Memory B cell (primary cell): Measurements from ENCODE around the gene PDE6A.

Experiments
- ATAC-seq: fragments of 150-1000 bp; cut with Tn5 transposase; 2 replicates; pipeline ENCODE4 v1.10.0; 2021; ENCODE audit warnings: low read depth, mild to moderate bottlenecking, moderate library complexity
- DNase-seq, 2 donors: peaks; one replicate each; pipeline ENCODE4 v3.0.0; 2022; ENCODE audit warnings: low spot score in 2 of 2
- H3K27ac Mint-ChIP-seq: one replicate; pipeline ENCODE4 v1.8.0; 2022; ENCODE audit warnings: mild to moderate bottlenecking, moderate library complexity, mixed read lengths
- H3K27me3 Mint-ChIP-seq: one replicate; pipeline ENCODE4 v1.8.0; 2022; ENCODE audit warnings: mixed read lengths
- H3K36me3 Mint-ChIP-seq: one replicate; pipeline ENCODE4 v1.8.0; 2022; ENCODE audit warnings: mild to moderate bottlenecking, mixed read lengths
- H3K4me1 Mint-ChIP-seq: one replicate; pipeline ENCODE4 v1.8.0; 2022; ENCODE audit warnings: mixed read lengths
- H3K4me3 Mint-ChIP-seq: one replicate; pipeline ENCODE4 v1.8.0; 2022; ENCODE audit warnings: mild to moderate bottlenecking, moderate library complexity, mixed read lengths
- H3K9me3 Mint-ChIP-seq: one replicate; pipeline ENCODE4 v1.8.0; 2022; ENCODE audit warnings: mixed read lengths

The PDE6A gene

GRCh38 chr5:149828161-149829011 is 116.2 kb downstream of the PDE6A start:
- DNase-seq = peak; percentile 79 to 83
- Mint-ChIP-seq H3K27me3 (no peaks in the 10 kb centered on the region), H3K27ac (peak overlapping the region; percentile 26), H3K36me3 (peaks cover 16% of the 10 kb centered on the region), H3K4me1 (peaks cover 8% of the 10 kb centered on the region), H3K4me3 (no peak overlapping the region), H3K9me3 (no peaks in the 10 kb centered on the region)
- peak; percentile 79 for ATAC-seq

- Mint-ChIP-seq H3K4me3 (no peak overlapping the region), H3K36me3 (peaks cover 14% of the 10 kb centered on the region), H3K9me3 (no peaks in the 10 kb centered on the region), H3K27ac (peak overlapping the region; percentile 82), H3K27me3 (no peaks in the 10 kb centered on the region), H3K4me1 (peaks cover 9% of the 10 kb centered on the region)
- DNase-seq = no peak
- no peak for ATAC-seq
Measured at GRCh38 chr5:149827546-149827945, 117.0 kb downstream of the PDE6A start.

GRCh38 chr5:149827086-149827485 is 117.5 kb downstream of the PDE6A start:
- Mint-ChIP-seq H3K4me3 (no peak overlapping the region), H3K9me3 (no peaks in the 10 kb centered on the region), H3K27ac (peak overlapping the region; percentile 82), H3K4me1 (peaks cover 11% of the 10 kb centered on the region), H3K27me3 (no peaks in the 10 kb centered on the region), H3K36me3 (peaks cover 17% of the 10 kb centered on the region)
- DNase-seq (no peak), ATAC-seq (no peak)

GRCh38 chr5:149826574-149826973 is 118.0 kb downstream of the PDE6A start:
- no peak overlapping the region for H3K4me3 Mint-ChIP-seq
- H3K36me3 Mint-ChIP-seq = peaks cover 18% of the 10 kb centered on the region
- ATAC-seq = no peak
- no peaks in the 10 kb centered on the region for H3K27me3 Mint-ChIP-seq
- peaks cover 11% of the 10 kb centered on the region for H3K4me1 Mint-ChIP-seq
- no peaks in the 10 kb centered on the region for H3K9me3 Mint-ChIP-seq
- no peak overlapping the region for H3K27ac Mint-ChIP-seq
- no peak for DNase-seq

GRCh38 chr5:149824846-149825245 is 119.7 kb downstream of the PDE6A start:
- peaks cover 7% of the 10 kb centered on the region for H3K4me1 Mint-ChIP-seq
- no peak for ATAC-seq
- no peak for DNase-seq
- H3K9me3 Mint-ChIP-seq = no peaks in the 10 kb centered on the region
- H3K27ac Mint-ChIP-seq = no peak overlapping the region
- no peak overlapping the region for H3K4me3 Mint-ChIP-seq
- H3K27me3 Mint-ChIP-seq = no peaks in the 10 kb centered on the region
- peaks cover 21% of the 10 kb centered on the region for H3K36me3 Mint-ChIP-seq

DNA sequence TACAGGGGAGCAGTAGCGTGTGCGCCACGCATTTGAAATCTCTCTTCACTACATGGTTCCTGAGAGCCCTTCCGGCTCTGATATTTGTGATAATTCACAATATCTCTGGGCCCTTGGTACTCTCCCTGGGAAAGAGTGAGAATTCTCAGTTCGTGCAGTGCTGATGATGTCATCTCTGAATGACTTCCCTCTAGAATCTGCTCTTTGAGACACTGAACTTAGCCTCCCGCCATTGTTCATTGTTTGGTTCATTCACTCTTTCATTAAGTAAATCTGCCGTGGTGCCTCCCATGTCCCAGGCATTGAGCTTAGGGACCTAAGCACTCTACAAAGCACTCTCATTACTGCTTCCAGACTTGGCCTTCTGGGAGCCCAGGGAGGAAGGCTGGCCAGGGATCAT is 120.5 kb downstream of the PDE6A start:
- DNase-seq (no peak), ATAC-seq (no peak)
- Mint-ChIP-seq H3K27ac (no peak overlapping the region), H3K4me3 (no peak overlapping the region), H3K36me3 (peaks cover 21% of the 10 kb centered on the region), H3K27me3 (no peaks in the 10 kb centered on the region), H3K4me1 (peaks cover 9% of the 10 kb centered on the region), H3K9me3 (no peaks in the 10 kb centered on the region)

- H3K27ac Mint-ChIP-seq = no peak overlapping the region
- no peak for DNase-seq
- H3K4me1 Mint-ChIP-seq = peaks cover 7% of the 10 kb centered on the region
- H3K9me3 Mint-ChIP-seq = no peaks in the 10 kb centered on the region
- peaks cover 19% of the 10 kb centered on the region for H3K36me3 Mint-ChIP-seq
- ATAC-seq = no peak
- H3K4me3 Mint-ChIP-seq = no peak overlapping the region
- H3K27me3 Mint-ChIP-seq = no peaks in the 10 kb centered on the region
Measured at GRCh38 chr5:149823375-149823774, 121.2 kb downstream of the PDE6A start.

GRCh38 chr5:149822301-149822700 is 122.3 kb downstream of the PDE6A start:
- Mint-ChIP-seq H3K36me3 (peaks cover 19% of the 10 kb centered on the region), H3K4me1 (peaks cover 11% of the 10 kb centered on the region), H3K9me3 (no peaks in the 10 kb centered on the region), H3K27ac (no peak overlapping the region), H3K4me3 (no peak overlapping the region), H3K27me3 (no peaks in the 10 kb centered on the region)
- ATAC-seq (no peak), DNase-seq (no peak)

DNA sequence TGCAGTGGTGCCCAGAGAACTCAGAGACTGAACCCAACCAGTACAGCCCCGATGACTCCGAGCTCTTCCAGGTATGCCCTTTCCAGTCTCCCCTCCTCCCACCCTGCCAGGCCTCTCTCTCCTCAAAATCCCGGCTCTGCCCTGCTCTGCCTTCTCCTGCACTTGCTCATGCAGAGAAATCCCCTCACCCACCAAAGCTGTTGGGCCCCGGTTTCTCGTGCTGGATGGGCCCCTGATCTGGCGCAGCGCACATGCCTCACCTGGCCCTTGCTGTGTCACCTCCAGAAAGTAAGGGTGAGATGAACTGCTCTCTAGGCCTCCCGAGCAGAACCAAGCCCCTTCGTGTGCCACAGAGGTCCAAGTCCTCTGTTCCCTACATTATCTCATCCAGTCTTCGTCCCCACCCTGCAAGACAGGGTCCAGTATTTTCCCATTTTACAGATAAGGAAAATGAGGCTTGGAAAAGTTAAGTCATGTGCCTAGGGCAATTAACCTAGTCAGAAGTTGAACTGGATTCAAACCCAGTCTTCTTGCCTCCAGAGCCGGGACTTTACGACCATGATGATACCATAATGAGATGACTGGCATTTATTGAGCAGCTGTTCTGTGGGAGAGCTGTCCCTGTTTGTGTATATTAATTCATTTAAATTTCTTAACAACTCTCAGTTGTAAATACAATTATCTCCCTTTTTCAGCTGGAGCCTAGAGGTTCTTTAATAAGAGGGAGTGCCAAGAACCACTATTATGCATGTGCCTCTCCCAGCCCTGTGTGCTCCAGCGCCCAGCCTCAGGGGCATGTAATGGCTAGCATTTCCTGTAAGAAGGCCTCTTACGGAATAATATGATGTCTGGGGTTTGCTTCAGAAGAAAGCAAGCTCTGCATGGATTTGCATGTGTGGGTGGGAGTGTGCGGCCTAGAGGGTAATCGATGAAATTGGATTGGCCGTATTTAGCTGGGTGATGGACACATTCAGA is 123.8 kb downstream of the PDE6A start:
- H3K4me1 Mint-ChIP-seq = peaks cover 15% of the 10 kb centered on the region
- H3K27ac Mint-ChIP-seq = no peak overlapping the region
- H3K36me3 Mint-ChIP-seq = peaks cover 21% of the 10 kb centered on the region
- ATAC-seq = no peak
- no peak for DNase-seq
- H3K9me3 Mint-ChIP-seq = no peaks in the 10 kb centered on the region
- no peaks in the 10 kb centered on the region for H3K27me3 Mint-ChIP-seq
- no peak overlapping the region for H3K4me3 Mint-ChIP-seq

- Mint-ChIP-seq H3K27ac (no peak overlapping the region), H3K27me3 (no peaks in the 10 kb centered on the region), H3K4me1 (peaks cover 17% of the 10 kb centered on the region), H3K4me3 (no peak overlapping the region), H3K36me3 (peaks cover 19% of the 10 kb centered on the region), H3K9me3 (no peaks in the 10 kb centered on the region)
- ATAC-seq = no peak
- DNase-seq = no peak
Measured at GRCh38 chr5:149820012-149820411, 124.6 kb downstream of the PDE6A start.

DNA sequence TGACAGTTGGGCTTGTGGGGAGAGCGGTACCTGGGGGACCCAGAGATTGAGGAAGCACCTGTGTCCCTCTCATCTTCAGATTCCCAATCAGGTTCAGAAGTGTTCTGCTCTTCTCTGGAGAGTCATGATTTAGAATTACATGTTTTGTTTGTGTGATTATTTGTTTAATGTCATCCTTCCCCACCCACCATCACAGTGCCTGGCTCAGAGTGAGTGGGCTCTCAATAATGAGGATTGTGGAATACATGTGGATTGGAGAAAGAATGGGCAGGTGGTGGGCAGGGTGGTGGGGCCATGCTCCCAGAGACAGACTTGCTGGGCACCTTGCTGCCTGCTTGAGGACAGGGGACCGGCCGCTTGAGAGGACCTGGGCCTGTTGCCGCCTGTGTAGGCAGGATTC is 126.5 kb downstream of the PDE6A start:
- no peaks in the 10 kb centered on the region for H3K9me3 Mint-ChIP-seq
- no peak for DNase-seq
- H3K4me1 Mint-ChIP-seq = peaks cover 17% of the 10 kb centered on the region
- peak overlapping the region; percentile 31 for H3K27ac Mint-ChIP-seq
- no peak for ATAC-seq
- no peak overlapping the region for H3K4me3 Mint-ChIP-seq
- no peaks in the 10 kb centered on the region for H3K27me3 Mint-ChIP-seq
- peaks cover 20% of the 10 kb centered on the region for H3K36me3 Mint-ChIP-seq

GRCh38 chr5:149817539-149818060 is 127.0 kb downstream of the PDE6A start:
- Mint-ChIP-seq H3K27me3 (no peaks in the 10 kb centered on the region), H3K4me1 (peaks cover 22% of the 10 kb centered on the region), H3K27ac (peak overlapping the region; percentile 31), H3K36me3 (peaks cover 25% of the 10 kb centered on the region), H3K4me3 (no peak overlapping the region), H3K9me3 (no peaks in the 10 kb centered on the region)
- no peak for ATAC-seq
- no peak for DNase-seq

GRCh38 chr5:149816661-149817060 is 127.9 kb downstream of the PDE6A start:
- ATAC-seq = no peak
- Mint-ChIP-seq H3K27me3 (no peaks in the 10 kb centered on the region), H3K27ac (no peak overlapping the region), H3K9me3 (no peaks in the 10 kb centered on the region), H3K4me1 (peaks cover 19% of the 10 kb centered on the region), H3K4me3 (no peak overlapping the region), H3K36me3 (peaks cover 21% of the 10 kb centered on the region)
- DNase-seq = no peak

- Mint-ChIP-seq H3K27ac (no peak overlapping the region), H3K27me3 (no peaks in the 10 kb centered on the region), H3K4me1 (peaks cover 10% of the 10 kb centered on the region), H3K4me3 (no peak overlapping the region), H3K36me3 (peaks cover 6% of the 10 kb centered on the region), H3K9me3 (no peaks in the 10 kb centered on the region)
- DNase-seq (no peak), ATAC-seq (no peak)
Measured at GRCh38 chr5:149811453-149811852, 133.1 kb downstream of the PDE6A start.
